HG03159 (cell line): Measurements from ENCODE around the gene RALGAPB.
A peak's percentile ranks its signal among the peaks of the same experiment; 100 is the strongest.
"Not testable (repeated sequence)": the region's sequence is repeated elsewhere in the genome, so short reads cannot be mapped to it uniquely, and the experiment has no call there.

Experiments used
- ATAC-seq: cut with Tn5 transposase; IDR thresholded peaks from one replicate; pipeline ENCODE4 v1.9.1; 2021; ENCODE audit warnings: mild to moderate bottlenecking, moderate library complexity; ENCODE audit not compliant: unreplicated experiment

RALGAPB gene

GRCh38 chr20:38472513-38473366, at the start of gene RALGAPB:
RALGAPB (plus strand) TSS chr20:38472843; CDS start chr20:38488433, 15,590 bp downstream.
- peak; percentile 91 for ATAC-seq

DNA sequence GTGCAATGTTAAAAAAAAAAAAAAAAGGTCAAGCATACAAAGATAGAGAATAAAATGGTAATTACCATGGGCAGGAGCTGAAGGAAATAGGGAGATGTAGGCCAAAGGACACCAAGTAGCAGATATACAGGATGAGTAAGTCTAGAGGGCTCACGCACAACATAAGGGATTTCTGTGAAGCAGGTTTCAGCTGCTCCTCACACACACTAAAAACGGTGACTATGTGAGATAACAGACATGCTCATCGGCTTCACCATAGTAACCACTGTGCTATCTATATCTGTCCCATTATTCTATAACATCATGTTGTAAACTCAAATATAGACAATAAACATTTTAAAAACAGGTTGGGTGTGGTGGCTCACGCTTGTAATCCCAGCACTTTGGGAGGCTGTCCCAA, 49.1 kb upstream of the RALGAPB start:
- ATAC-seq, result no peak

GRCh38 chr20:38424401-38424800, 48.2 kb upstream of the RALGAPB start:
- no peak for ATAC-seq

- ATAC-seq, result no peak
Observed at GRCh38 chr20:38426006-38426897, 46.4 kb upstream of the RALGAPB start.

DNA sequence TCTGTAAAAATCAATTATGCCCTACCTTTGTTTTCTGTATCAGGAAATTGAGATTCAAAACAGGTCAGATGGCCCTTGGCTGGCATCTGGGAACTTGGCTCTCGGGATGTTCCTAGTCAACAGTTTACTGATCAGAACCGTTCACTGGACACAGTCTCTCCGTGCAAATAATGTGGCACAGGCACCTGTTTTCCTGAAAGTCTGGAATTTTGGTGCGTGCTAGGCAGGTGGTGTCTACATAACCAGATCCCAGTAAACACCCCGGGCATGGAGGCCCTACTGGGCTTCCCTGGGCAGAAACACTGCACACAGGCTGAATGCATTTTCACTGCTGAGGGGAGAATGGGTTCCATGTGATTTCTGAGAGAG, 45.0 kb upstream of the RALGAPB start:
- no peak for ATAC-seq

DNA sequence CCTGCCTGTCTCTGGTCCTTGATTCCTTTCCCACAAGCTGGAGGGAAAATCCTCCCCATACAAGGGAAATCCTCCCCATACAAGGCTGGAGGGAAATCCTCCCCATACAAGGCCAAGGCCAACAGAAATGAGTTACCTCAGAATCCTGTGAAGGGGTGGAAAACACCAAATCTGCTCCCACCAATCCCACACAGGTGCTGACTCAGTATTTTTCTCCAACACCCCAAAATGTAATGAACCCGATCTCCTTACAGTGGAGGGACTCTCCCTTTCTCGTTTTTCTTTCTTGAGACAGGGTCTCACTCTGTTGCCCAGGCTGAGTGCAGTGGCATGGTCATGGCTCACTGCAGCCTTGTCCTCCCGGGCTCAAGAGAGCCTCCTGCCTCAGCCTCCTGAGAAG, 43.8 kb upstream of the RALGAPB start:
- no peak for ATAC-seq

GRCh38 chr20:38429301-38429700, 43.3 kb upstream of the RALGAPB start:
- no peak for ATAC-seq

GRCh38 chr20:38430679-38431325, 41.8 kb upstream of the RALGAPB start:
- no peak for ATAC-seq

- no peak for ATAC-seq
Observed at GRCh38 chr20:38432292-38432691, 40.4 kb upstream of the RALGAPB start.

DNA sequence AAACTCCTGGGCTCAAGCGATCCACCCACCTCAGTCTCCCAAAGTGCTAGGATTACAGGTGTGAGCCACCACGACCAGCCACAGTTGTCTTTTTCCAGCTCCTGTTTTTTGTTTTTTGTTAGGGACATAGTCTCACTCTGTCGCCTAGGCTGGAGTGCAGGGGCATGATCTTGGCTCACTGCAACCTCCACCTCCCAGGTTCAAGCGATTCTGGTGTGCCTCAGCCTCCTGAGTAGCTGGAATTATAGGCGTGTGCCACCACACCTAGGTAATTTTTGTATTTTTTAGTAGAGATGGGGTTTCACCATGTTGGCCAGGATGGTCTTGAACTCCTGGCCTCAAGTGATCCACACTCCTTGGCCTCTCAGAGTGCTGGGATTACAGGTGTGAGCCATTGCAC, 39.8 kb upstream of the RALGAPB start:
- not testable (repeated sequence) for ATAC-seq

DNA sequence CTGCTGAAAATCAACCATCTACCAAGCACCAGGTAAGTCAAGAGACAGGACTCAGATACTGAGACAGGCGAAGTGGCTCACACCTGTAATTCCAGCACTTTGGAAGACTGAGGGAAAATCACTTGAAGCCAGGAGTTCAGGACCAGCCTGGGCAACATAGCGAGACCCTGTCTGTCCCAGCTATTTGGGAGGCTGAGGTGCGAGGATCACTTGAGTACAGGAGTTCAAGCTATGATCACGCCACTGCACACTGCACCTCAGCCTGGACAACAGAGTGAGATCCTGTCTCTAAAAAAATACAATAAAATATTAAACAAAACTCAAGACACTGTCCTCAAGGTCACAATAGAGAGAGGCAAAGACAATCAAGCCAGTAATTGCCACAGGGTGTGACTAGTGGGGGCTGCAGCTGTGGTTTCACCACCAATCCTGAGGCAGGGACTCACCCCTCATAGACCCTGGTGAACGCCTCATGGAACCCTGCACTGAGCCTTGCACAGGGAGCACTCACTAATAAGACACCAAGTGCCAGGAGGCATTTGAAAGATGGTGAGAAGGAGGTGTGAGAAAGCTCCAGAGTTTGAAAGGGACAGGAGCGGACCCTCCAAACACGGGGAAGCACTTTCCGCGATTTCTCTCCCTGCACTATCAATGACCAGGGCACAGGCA, 39.2 kb upstream of the RALGAPB start:
- no peak for ATAC-seq

DNA sequence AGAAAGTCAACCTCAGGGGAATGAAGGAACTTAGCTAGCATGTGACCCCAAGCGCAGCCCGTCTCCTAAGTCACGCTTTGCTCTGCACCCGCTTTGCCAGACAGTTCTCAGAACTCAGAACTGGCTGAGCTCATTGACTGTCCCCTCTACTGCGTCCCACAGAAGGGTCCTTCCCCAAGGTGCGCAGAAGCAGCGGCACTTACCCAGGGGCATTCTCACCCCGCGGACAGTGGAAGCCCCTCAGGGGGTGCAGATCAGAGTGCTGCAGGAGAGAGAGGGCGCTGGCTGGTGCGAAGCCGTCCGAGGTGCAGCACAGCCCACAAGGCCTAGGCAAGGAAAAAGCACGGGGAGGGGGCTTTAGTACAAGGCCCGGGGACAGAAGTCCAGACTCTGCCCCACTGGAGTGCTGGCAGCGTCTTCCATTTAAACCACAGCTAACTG, 38.3 kb upstream of the RALGAPB start:
- ATAC-seq, result peak; percentile 40

GRCh38 chr20:38434770-38435554, 37.7 kb upstream of the RALGAPB start, which contains the start of gene SNHG17:
SNHG17 (minus strand) TSS chr20:38435328.
- ATAC-seq, result peak; percentile 64

- ATAC-seq, result no peak
Observed at GRCh38 chr20:38435555-38435939, 37.1 kb upstream of the RALGAPB start.

DNA sequence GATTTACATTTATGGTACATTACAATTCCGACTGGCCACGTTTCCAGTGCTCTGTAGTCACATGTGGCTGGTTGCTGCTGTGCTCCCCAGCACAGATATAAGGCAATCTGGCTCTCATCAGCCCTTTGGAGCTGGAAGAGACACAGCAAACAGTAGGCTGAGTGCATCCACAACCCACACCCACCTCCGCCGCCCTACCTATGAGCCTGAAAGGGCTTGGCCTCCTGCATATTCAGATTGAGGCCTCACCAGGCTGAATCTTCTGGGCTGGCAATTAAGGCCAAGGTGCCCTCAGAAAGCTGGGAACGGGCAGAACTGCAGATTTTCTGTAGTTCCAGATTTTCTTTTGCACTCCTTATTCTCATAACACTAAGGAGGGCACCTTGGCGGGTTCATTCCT, 34.8 kb upstream of the RALGAPB start:
- no peak for ATAC-seq

- not testable (repeated sequence) for ATAC-seq
Observed at GRCh38 chr20:38441110-38441509, 31.5 kb upstream of the RALGAPB start.

DNA sequence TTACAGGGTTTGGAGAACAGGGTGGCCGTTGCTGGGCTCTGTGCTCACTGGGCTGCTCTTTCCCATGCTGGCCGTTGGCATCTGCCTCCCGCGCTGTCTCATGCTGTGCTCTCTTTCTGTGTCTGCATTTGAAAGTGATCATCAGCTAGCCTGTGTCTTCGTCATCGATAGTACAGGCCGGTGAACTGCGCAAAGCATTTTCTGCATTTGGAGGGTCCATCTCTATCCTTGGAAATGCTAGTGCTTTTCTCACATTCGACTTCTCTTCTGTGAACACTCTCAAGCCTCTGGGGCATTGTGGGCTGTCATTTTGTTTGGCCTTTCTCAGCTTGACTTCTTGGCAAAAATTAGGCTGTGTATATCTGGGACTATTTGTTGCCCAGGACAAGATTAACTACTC, 30.7 kb upstream of the RALGAPB start:
- ATAC-seq, result no peak

DNA sequence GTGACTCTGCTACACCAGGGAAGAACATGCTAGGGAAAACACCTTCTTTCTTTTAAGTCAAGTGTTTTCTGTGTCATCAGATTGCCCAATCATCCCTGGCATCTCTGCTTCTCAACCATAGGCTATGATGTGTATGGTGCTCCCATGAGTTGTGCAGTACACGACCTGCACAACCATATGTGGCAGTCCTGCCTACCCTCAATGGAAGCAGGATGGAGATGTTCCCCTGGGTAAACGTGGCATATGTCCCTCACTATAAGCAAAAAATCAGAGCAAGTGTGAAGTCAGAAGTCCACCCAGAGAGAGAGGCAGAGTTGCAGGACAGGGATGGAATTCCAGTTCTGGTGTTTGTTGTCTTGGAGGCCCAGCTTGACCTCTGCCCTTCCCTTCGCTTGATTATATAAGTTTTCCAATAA, 27.3 kb upstream of the RALGAPB start:
- no peak for ATAC-seq

DNA sequence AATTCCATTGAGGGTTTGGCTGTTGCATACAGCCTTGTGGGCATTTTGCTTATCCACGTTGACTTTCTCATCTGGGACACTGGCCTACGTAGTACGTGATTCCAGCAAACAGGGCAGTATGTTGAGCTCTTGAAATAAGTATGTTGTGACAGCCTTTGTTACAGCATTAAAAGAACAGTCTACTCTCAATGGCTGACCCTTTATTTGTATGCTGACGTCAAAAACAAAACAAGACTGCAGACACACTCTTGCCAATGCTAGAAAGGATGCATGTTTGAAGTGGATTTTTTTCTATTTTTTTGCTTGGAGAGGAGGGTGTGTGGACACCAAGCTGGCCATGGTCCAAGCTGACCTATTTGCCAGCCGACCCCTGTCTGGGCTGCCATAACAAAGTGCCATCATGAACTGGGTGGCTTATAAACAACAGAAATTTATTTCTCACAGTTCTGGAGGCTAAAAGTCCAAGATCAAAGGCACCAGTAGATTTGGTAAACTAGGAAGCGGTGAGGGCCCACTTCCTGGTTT, 26.7 kb upstream of the RALGAPB start:
- peak; percentile 12 for ATAC-seq
